Brain microvascular endothelial cell (primary cell): ENCODE data around the gene NOS3.

ENCODE experiments used
- DNase-seq: peaks from one replicate; pipeline ENCODE4 v3.0.0-alpha.2; 2020
- H3K27ac ChIP-seq: fragments of 250-450 bp; sonication (Bioruptor Pico); 2 replicates; pipeline ENCODE4 v1.5.1; 2020; ENCODE audit warnings: mild to moderate bottlenecking, moderate library complexity
- H3K27me3 ChIP-seq: fragments of 250-450 bp; sonication (Bioruptor Pico); replicated peaks from 2 replicates; pipeline ENCODE4 v1.5.1; 2020; ENCODE audit warnings: mild to moderate bottlenecking
- H3K36me3 ChIP-seq: fragments of 250-450 bp; sonication (Bioruptor Pico); replicated peaks from 2 replicates; pipeline ENCODE4 v1.5.1; 2020; ENCODE audit warnings: mild to moderate bottlenecking
- H3K4me3 ChIP-seq: 2 replicates; pipeline ENCODE4 v1.5.1; 2011; ENCODE audit warnings: low read depth, mild to moderate bottlenecking, control low read depth, low read length, moderate library complexity
- CTCF ChIP-seq: IDR thresholded peaks from 2 replicates; pipeline ENCODE4 v1.5.1; 2011; ENCODE audit warnings: low read depth, mild to moderate bottlenecking, moderate library complexity, low read length, control low read depth, inconsistent platforms; ENCODE audit errors: missing control alignments
- in situ Hi-C: cut with HindIII; loops from 2 replicates; pipeline ENCODE4 v1.10.0; 2017; ENCODE audit warnings: low sequenced_read_pairs, low pct_ligation_motif_present

NOS3 gene

GRCh38 chr7:150994141-150994837, 3.5 kb downstream of the NOS3 start:
- DNase-seq, result no peak
- H3K27ac ChIP-seq, result no peak overlapping the region

GRCh38 chr7:150994838-150995510, 4.2 kb downstream of the NOS3 start:
- no peak for TF ChIP-seq CTCF
- Histone ChIP-seq H3K27ac (no peak overlapping the region), H3K4me3 (no peak overlapping the region), H3K36me3 (no peaks in the 10 kb centered on the region), H3K27me3 (no peaks in the 10 kb centered on the region)
- in situ Hi-C loops, result no loop called here
- DNase-seq, result no peak

More at GRCh38 chr7:150994141-150994837, 3.5 kb downstream of the NOS3 start:
- in situ Hi-C loops, result no loop called here
- no peak for TF ChIP-seq CTCF
- Histone ChIP-seq H3K27me3 (no peaks in the 10 kb centered on the region), H3K4me3 (no peak overlapping the region), H3K36me3 (no peaks in the 10 kb centered on the region)

GRCh38 chr7:150996376-150997074, 5.7 kb downstream of the NOS3 start:
- TF ChIP-seq CTCF, result no peak

GRCh38 chr7:150997075-150997511, 6.3 kb downstream of the NOS3 start:
- H3K27me3 ChIP-seq, result no peaks in the 10 kb centered on the region
- no peak for DNase-seq
- H3K4me3 ChIP-seq, result no peak overlapping the region
- no peak for TF ChIP-seq CTCF
- in situ Hi-C loops, result no loop called here
- no peak overlapping the region for H3K27ac ChIP-seq
- no peaks in the 10 kb centered on the region for H3K36me3 ChIP-seq

More at GRCh38 chr7:150996376-150997074, 5.7 kb downstream of the NOS3 start:
- Histone ChIP-seq H3K4me3 (no peak overlapping the region), H3K27me3 (no peaks in the 10 kb centered on the region), H3K36me3 (no peaks in the 10 kb centered on the region), H3K27ac (no peak overlapping the region)
- in situ Hi-C loops, result no loop called here
- no peak for DNase-seq

GRCh38 chr7:150997817-150998216, 7.0 kb downstream of the NOS3 start:
- TF ChIP-seq CTCF, result no peak
- in situ Hi-C loops, result no loop called here
- DNase-seq, result no peak
- H3K27ac ChIP-seq, result no peak overlapping the region
- H3K36me3 ChIP-seq, result no peaks in the 10 kb centered on the region
- H3K27me3 ChIP-seq, result no peaks in the 10 kb centered on the region
- H3K4me3 ChIP-seq, result no peak overlapping the region
